Neural cell (in vitro differentiated cells): Measurements from ENCODE around the gene FAM170B.

ENCODE experiments used
- CTCF ChIP-seq: fragments of 450-650 bp; IDR thresholded peaks from 2 replicates; pipeline ENCODE4 v1.5.1; 2014; ENCODE audit warnings: antibody characterized with exemption, mild to moderate bottlenecking, moderate library complexity; ENCODE audit not compliant: poor library complexity, severe bottlenecking
- EP300 ChIP-seq: fragments of 450-650 bp; conservative IDR thresholded peaks from 2 replicates; pipeline ENCODE4 v1.6.1; 2014; ENCODE audit warnings: antibody characterized with exemption, mild to moderate bottlenecking, moderate library complexity; ENCODE audit not compliant: poor library complexity, severe bottlenecking
- EZH2 ChIP-seq: fragments of 200-600, 300-800 bp; shearing (Covaris generic), sonication (generic); IDR thresholded peaks from 2 replicates; pipeline ENCODE4 v1.6.1; 2014; ENCODE audit warnings: antibody characterized with exemption, low read length, borderline replicate concordance, mild to moderate bottlenecking; ENCODE audit not compliant: insufficient read depth, poor library complexity, severe bottlenecking
- POLR2AphosphoS5 ChIP-seq: IDR thresholded peaks from 2 replicates; pipeline ENCODE4 v1.6.1; 2012
- RAD21 ChIP-seq: fragments of 450-650 bp; conservative IDR thresholded peaks from 2 replicates; pipeline ENCODE4 v1.6.1; 2014; ENCODE audit warnings: antibody characterized with exemption, mild to moderate bottlenecking, moderate library complexity
- REST ChIP-seq: IDR thresholded peaks from 2 replicates; pipeline ENCODE4 v1.6.1; 2012; ENCODE audit warnings: borderline replicate concordance
- SMC3 ChIP-seq: fragments of 450-650 bp; conservative IDR thresholded peaks from 2 replicates; pipeline ENCODE4 v1.6.1; 2014; ENCODE audit warnings: antibody characterized with exemption, mild to moderate bottlenecking, moderate library complexity; ENCODE audit not compliant: poor library complexity
- TAF1 ChIP-seq: IDR thresholded peaks from 2 replicates; pipeline ENCODE4 v1.6.1; 2012; ENCODE audit warnings: low read depth

GRCh38 chr10:49161411-49161997, 27.7 kb upstream of the FAM170B start:
- TF ChIP-seq CTCF (no peak), TAF1 (no peak), POLR2AphosphoS5 (no peak), SMC3 (no peak), RAD21 (no peak), EZH2 (no peak), REST (no peak), EP300 (no peak)
